Upper lobe of right lung (tissue), 1 donor: ENCODE measurements around the gene COL16A1. TPM values are rescaled to one million over a fixed set of nuclear protein-coding genes. Genes with fewer than 3 reads are reported as not detected.

Experiments used
- ATAC-seq: fragments of 200-7000 bp; cut with Tn5 transposase; one replicate; pipeline ENCODE4 v1.9.1; 2020; ENCODE audit warnings: mild to moderate bottlenecking, moderate library complexity
- DNase-seq: peaks from one replicate; pipeline ENCODE4 v3.0.0-alpha.2; 2020
- H3K27ac ChIP-seq: fragments of 200-600 bp; one replicate; pipeline ENCODE4 v1.8.0; 2022
- H3K27me3 ChIP-seq: fragments of 200-600 bp; one replicate; pipeline ENCODE4 v1.8.0; 2022; ENCODE audit warnings: mild to moderate bottlenecking
- H3K36me3 ChIP-seq: fragments of 200-600 bp; one replicate; pipeline ENCODE4 v1.8.0; 2022
- H3K4me1 ChIP-seq: fragments of 200-600 bp; one replicate; pipeline ENCODE4 v1.8.0; 2022
- H3K4me3 ChIP-seq: fragments of 200-600 bp; one replicate; pipeline ENCODE4 v1.8.0; 2022; ENCODE audit warnings: mild to moderate bottlenecking
- H3K9me3 ChIP-seq: fragments of 200-600 bp; one replicate; pipeline ENCODE4 v1.8.0; 2022
- CTCF ChIP-seq: fragments of 200-600 bp; IDR thresholded peaks from one replicate; pipeline ENCODE4 v1.8.0; 2022; ENCODE audit warnings: antibody characterized with exemption
- intact Hi-C: fragments of 100-400 bp; cut with DNase I; formaldehyde crosslinking; loops from one replicate; pipeline ENCODE4 v1.11.0; 2022
- total RNA-seq: library from RNA; stranded (reverse); fragmentation: NEBNext Ultra II Directional; extraction: Animal tissue kit (Norgen Biotek cat#: 25700); gene quantifications from one replicate; pipeline ENCODE4 v1.2.1, GENCODE V29; 2021
- donor health status: DM: no; HTN: yes; CAD: no; lungs with severe emphysema.

The COL16A1 gene
- total RNA-seq, 1 donor from 2014 or later, result 28.9 TPM

GRCh38 chr1:31609514-31610118 lies 94.2 kb downstream of the COL16A1 start:
- Histone ChIP-seq H3K36me3 (no peaks in the 10 kb centered on the region), H3K27ac (no peak overlapping the region), H3K4me3 (no peak overlapping the region), H3K4me1 (no peaks in the 10 kb centered on the region), H3K9me3 (no peaks in the 10 kb centered on the region), H3K27me3 (no peaks in the 10 kb centered on the region)
- TF ChIP-seq CTCF, result no peak
- ATAC-seq (no peak), DNase-seq (no peak)
- intact Hi-C loops, result loop anchor here (10.0 kb wide), 1 partner anchor 45 kb away; no protein-coding TSS in a partner anchor

GRCh38 chr1:31607360-31607759 lies 96.5 kb downstream of the COL16A1 start:
- H3K9me3 ChIP-seq, result no peaks in the 10 kb centered on the region
- no peak for ATAC-seq
- intact Hi-C loops, result no loop called here
- no peaks in the 10 kb centered on the region for H3K4me1 ChIP-seq
- no peak for TF ChIP-seq CTCF
- H3K27ac ChIP-seq, result no peak overlapping the region
- no peaks in the 10 kb centered on the region for H3K36me3 ChIP-seq
- no peaks in the 10 kb centered on the region for H3K27me3 ChIP-seq
- DNase-seq, result no peak
- H3K4me3 ChIP-seq, result no peak overlapping the region

GRCh38 chr1:31605908-31606427 lies 97.8 kb downstream of the COL16A1 start:
- intact Hi-C loops, result no loop called here
- H3K4me1 ChIP-seq, result no peaks in the 10 kb centered on the region
- peak; percentile 81 for ATAC-seq
- DNase-seq, result no peak
- H3K9me3 ChIP-seq, result no peaks in the 10 kb centered on the region
- H3K27me3 ChIP-seq, result no peaks in the 10 kb centered on the region
- H3K4me3 ChIP-seq, result no peak overlapping the region
- TF ChIP-seq CTCF, result no peak
- H3K36me3 ChIP-seq, result no peaks in the 10 kb centered on the region
- no peak overlapping the region for H3K27ac ChIP-seq

Other genes with a start within 250 kb of the COL16A1 start
- gene TINAGL1, start 127.5 kb downstream of the COL16A1 start, total RNA-seq, result 154 TPM
- not detected for gene HCRTR1, start 86.3 kb downstream of the COL16A1 start, total RNA-seq
- 69.9 TPM for gene PEF1, start 59.1 kb downstream of the COL16A1 start, total RNA-seq
- 0.69 TPM for gene ADGRB2, start 60.3 kb upstream of the COL16A1 start, total RNA-seq
- 31.4 TPM for gene SPOCD1, start 112.0 kb upstream of the COL16A1 start, total RNA-seq
- 244 TPM for gene PTP4A2, start 234.4 kb upstream of the COL16A1 start, total RNA-seq